LNCaP clone FGC (cell line): ENCODE measurements around the gene SPIB.
A peak's percentile ranks its signal among the peaks of the same experiment; 100 is the strongest.

Experiments used
- DNase-seq: peaks from one replicate; pipeline ENCODE4 v3.0.0-alpha.2; 2011; ENCODE audit warnings: low read depth
- H3K4me3 ChIP-seq: 2 replicates; pipeline ENCODE4 v1.5.1; 2011; ENCODE audit warnings: mild to moderate bottlenecking, low read depth, low read length, control low read depth
- TF ChIP-seq, protein P1 (sequence below): IDR thresholded peaks from 2 replicates; pipeline ENCODE4 v1.5.1; 2012; ENCODE audit warnings: mild to moderate bottlenecking; ENCODE audit not compliant: control insufficient read depth, insufficient read depth; ENCODE audit errors: extremely low read depth

SPIB gene

DNA sequence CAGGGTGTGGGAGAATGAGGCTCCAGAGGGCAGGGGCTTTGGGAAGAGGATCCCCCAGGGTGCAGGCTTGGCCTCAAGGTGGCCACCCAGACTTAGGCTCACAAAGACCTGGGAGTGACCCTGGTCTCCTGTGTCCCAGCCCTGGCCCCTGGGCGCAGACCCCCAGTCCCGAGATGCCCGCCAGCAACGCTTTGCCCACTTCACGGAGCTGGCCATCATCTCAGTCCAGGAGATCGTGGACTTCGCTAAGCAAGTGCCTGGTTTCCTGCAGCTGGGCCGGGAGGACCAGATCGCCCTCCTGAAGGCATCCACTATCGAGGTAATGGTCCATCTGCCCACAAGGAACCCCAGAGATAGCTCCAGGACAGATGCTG lies 39.9 kb upstream of the SPIB start:
- H3K4me3 ChIP-seq: no peak overlapping the region
- no peak for DNase-seq
- TF ChIP-seq, protein P1, sequence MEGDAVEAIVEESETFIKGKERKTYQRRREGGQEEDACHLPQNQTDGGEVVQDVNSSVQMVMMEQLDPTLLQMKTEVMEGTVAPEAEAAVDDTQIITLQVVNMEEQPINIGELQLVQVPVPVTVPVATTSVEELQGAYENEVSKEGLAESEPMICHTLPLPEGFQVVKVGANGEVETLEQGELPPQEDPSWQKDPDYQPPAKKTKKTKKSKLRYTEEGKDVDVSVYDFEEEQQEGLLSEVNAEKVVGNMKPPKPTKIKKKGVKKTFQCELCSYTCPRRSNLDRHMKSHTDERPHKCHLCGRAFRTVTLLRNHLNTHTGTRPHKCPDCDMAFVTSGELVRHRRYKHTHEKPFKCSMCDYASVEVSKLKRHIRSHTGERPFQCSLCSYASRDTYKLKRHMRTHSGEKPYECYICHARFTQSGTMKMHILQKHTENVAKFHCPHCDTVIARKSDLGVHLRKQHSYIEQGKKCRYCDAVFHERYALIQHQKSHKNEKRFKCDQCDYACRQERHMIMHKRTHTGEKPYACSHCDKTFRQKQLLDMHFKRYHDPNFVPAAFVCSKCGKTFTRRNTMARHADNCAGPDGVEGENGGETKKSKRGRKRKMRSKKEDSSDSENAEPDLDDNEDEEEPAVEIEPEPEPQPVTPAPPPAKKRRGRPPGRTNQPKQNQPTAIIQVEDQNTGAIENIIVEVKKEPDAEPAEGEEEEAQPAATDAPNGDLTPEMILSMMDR: no peak

DNA sequence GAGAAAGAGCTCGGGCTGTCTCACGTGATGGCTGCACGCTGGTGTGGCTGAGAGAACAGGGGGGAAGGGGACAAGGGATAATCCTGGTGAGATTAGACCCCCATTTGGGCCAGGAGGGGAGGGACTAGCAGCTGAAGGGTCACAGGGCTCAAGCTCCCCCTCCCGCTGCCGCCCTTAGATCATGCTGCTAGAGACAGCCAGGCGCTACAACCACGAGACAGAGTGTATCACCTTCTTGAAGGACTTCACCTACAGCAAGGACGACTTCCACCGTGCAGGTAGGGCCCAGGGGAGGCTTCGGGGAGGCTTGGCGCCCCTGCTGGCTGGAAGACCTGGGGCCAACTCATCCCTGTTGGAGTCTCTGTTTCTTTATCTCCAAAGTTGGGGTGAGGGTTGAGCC lies 39.1 kb upstream of the SPIB start:
- TF ChIP-seq, protein P1: no peak
- H3K4me3 ChIP-seq: no peak overlapping the region
- DNase-seq: no peak

DNA sequence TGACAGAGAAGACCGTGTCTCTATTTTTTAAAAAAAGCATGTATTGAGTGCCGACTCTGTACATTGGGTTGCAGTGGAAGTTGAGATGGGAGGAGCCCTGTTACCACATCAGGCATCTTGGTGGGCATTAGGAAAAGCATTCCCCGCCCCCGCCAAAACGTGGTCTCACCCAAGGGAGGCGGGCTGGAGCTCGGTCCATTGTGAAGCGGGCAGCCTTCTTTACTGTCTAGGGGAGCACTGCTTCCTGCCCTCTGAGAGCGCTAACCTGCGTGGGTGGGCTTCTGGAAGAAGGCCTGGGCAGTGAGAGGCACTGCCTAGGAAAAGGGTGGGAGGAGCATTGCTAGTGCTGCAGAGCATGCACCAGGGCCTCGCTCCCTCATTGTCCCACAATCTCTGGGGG lies 38.6 kb upstream of the SPIB start:
- no peak overlapping the region for H3K4me3 ChIP-seq
- TF ChIP-seq, protein P1: no peak

DNA sequence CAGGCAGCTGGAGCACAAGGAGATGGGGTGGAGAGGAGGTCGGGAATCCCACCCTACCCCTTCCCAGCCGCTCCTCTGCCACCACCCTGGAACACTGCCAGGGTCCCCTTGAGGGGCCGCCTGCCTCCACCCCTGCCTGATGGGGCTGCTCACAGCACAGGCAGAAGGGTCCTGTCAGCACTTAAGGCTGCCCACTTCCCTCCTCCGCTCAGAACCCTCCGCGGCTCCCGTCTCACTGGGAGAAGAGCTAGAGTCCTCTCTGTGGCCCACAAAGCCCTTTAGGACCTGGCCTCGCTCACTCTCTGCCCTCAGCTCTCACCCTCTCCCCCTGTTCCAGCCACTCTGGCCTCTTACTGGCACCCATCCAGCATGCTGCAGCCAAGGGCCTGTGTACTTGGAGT lies 38.0 kb upstream of the SPIB start:
- no peak for DNase-seq
- TF ChIP-seq, protein P1: no peak
- H3K4me3 ChIP-seq: no peak overlapping the region

More for the DNA sequence above, 38.6 kb upstream of the SPIB start:
- no peak for DNase-seq

DNA sequence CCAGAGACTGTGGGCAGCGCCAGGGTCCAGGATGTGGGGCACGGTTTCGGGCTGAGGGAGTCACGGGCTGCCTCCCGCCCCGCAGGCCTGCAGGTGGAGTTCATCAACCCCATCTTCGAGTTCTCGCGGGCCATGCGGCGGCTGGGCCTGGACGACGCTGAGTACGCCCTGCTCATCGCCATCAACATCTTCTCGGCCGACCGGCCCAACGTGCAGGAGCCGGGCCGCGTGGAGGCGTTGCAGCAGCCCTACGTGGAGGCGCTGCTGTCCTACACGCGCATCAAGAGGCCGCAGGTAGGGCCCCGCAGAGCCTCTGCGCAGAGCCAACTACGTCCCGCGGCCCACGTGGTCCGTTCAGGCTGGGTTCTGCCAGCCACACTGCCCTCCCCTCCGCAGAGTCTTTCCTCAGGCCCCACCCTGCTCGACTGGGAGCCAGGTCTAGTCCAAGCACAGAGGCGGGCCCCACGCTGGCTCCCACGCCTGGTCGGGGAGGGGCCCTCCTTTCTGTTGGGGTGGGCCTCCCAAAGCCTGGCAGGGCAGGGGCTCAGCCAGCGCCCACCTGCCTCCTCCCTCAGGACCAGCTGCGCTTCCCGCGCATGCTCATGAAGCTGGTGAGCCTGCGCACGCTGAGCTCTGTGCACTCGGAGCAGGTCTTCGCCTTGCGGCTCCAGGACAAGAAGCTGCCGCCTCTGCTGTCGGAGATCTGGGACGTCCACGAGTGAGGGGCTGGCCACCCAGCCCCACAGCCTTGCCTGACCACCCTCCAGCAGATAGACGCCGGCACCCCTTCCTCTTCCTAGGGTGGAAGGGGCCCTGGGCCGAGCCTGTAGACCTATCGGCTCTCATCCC lies 36.6 kb upstream of the SPIB start:
- no peak overlapping the region for H3K4me3 ChIP-seq
- TF ChIP-seq, protein P1: no peak
- no peak for DNase-seq

DNA sequence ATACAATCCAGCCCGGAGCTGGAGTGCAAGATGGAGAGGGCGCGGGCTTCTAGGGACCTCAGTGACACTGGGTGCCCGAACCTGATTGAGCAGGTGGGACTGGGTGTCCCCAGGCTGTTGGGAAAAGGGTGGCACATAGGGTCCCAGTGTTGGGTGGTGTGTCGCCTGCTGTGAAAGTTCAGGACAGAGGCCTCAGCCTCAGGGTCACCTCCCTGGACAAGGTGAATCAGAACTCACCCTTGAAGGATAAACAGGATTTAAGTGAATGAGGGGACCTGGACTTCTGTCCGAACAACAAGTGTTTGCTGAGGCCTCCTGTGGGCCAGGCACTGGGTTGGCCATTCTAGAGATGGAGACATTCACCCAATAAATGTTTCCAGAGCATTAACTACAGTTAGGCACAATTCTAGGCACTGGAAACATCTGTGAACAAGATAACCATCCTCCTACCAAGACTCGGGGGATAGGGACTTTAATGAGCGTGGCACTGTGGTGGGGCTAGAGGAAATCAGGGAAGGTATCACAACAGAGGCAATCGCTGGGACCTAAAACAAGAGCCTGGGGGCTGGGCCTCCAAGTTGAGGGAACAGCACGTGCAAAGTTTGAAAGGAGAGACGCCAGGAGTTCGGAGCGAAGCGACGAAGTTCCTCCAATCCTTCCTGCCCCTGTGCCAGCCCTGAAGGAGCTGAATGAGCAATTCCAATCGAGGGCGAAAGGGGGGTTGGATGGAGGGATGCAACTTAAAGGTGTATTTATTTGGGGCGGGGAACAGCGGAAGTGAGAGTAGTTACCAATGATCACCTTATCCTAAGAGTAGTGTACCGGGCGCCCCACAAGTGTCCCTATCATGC lies 35.5 kb upstream of the SPIB start:
- H3K4me3 ChIP-seq: peak overlapping the region; percentile 95
- TF ChIP-seq, protein P1: no peak
- no peak for DNase-seq
